Measurements from ENCODE around the gene NOTUM.

The NOTUM gene

DNA sequence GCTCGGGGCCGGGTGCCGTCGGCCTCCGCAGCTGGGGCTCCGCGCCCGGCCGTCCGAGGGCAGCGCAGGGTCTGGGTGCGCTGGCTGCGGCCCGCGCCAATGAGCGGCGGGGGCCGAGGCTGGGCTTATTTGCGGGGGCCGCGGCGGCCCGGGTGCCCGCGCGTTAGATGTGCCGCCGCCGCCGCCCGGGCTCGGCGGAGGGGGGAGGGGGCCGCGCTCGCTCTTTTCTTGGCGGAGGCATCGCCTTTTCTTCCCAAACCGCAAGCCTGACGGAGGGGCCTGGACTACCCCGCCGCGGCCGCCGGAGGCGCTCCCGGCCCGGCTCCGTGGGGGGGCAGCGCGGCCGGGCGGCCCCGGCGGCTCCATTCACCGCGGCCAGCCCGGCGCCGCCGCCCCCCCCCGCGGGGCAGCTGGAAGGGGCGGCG is at the start of gene NOTUM:
Gene NOTUM (minus strand): TSS at position 101 of the 425 bp plus-strand sequence. CDS start 278 bp downstream, outside the sequence.
- peaks cover 4% of the 10 kb centered on the region; the same call in 1 of the 2 replicates for H3K4me1 ChIP-seq (ENCODE audit: control insufficient read depth, insufficient read depth, low read length)
- peak within 1 kb of the TSS; percentile 19 for H3K4me3 ChIP-seq (ENCODE audit: low read depth, low read length)
- no peaks in the 10 kb centered on the region for H3K9me3 ChIP-seq (ENCODE audit: control insufficient read depth, insufficient read depth, low read depth, low read length)
- CTCF ChIA-PET = interaction anchor here (0.6 to 3.0 kb wide), 12 partner anchors 16 to 80 kb away, joined by 3 to 105 read pairs (median 5); partner anchors contain the start of genes ASPSCR1, CENPX, LRRC45 and MAFG
- H3K27ac ChIP-seq (ENCODE audit: extremely low read depth, low read depth, low read length) = peak within 1 kb of the TSS; percentile 31; the same call in 1 of the 2 replicates
- no peaks in the 10 kb centered on the region for H3K36me3 ChIP-seq (ENCODE audit: control insufficient read depth in 2 of 2, insufficient read depth in 1 of 2, low read length in 2 of 2)
- POLR2A ChIA-PET = interaction anchor here (0.6 to 2.3 kb wide), 3 partner anchors 23 to 77 kb away, joined by 4 to 16 read pairs (median 11); partner anchors contain the start of gene DCXR
- TF ChIP-seq GLI4 (tag by site-specific recombination; IDR thresholded peaks at IDR 0.05) (no peak), ZNF423 (tag by site-specific recombination; IDR thresholded peaks at IDR 0.05) (no peak), TCF7L2 (IDR thresholded peaks at IDR 0.05; ENCODE audit: borderline replicate concordance, low read depth, low read length) (peak; percentile 50; the same call in 1 of the 2 replicates), ZNF677 (tag by site-specific recombination; IDR thresholded peaks at IDR 0.05) (peak; percentile 87), ZNF239 (tag by site-specific recombination; IDR thresholded peaks at IDR 0.05) (no peak), ZNF596 (tag by site-specific recombination; IDR thresholded peaks at IDR 0.05) (peak; percentile 60; the same call in 1 of the 2 replicates), ZNF354C (tag by site-specific recombination; IDR thresholded peaks at IDR 0.05; ENCODE audit: borderline replicate concordance, low read depth) (no peak), ZBTB17 (tag by site-specific recombination; IDR thresholded peaks at IDR 0.05) (no peak), ZNF560 (tag by site-specific recombination; IDR thresholded peaks at IDR 0.05; ENCODE audit: borderline replicate concordance) (peak; percentile 65; the same call in 1 of the 2 replicates), EGR2 (tag by site-specific recombination; IDR thresholded peaks at IDR 0.05; ENCODE audit: low read depth) (no peak), HOXC10 (CRISPR knock-in tag; IDR thresholded peaks at IDR 0.05) (no peak), ZEB2 (tag by site-specific recombination; IDR thresholded peaks at IDR 0.05) (no peak)

DNA sequence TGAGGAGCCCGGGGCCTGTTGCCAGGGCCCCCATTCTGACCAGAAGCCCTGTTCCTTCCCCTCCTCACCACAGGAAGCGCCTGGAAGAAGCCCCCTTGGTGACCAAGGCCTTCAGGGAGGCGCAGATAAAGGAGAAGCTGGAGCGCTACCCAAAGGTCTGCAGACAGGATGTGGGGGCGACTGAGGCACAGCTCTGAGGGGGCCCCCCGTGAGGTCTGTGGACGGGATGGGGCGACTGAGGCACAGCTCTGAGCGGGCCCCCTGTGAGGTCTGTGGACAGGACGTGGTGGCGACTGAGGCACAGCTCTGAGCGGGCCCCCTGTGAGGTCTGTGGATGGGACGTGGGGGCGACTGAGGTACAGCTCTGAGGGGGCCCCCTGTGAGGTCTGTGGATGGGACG is 48.4 kb upstream of the NOTUM start:
- no peak overlapping the region for H3K4me3 ChIP-seq (ENCODE audit: low read depth, low read length)
- H3K4me1 ChIP-seq (ENCODE audit: control insufficient read depth, insufficient read depth, low read length) = no peaks in the 10 kb centered on the region
- CTCF ChIA-PET = interaction anchor here (1.2 to 4.7 kb wide), 2 partner anchors 11 to 50 kb away, joined by 4 to 30 read pairs; no protein-coding TSS in a partner anchor
- no peaks in the 10 kb centered on the region for H3K9me3 ChIP-seq (ENCODE audit: control insufficient read depth, insufficient read depth, low read depth, low read length)
- no peak overlapping the region for H3K27ac ChIP-seq (ENCODE audit: extremely low read depth, low read depth, low read length)
- peaks cover 0 to 5% of the 10 kb centered on the region in 2 experiments; a peak in 1 of 3 replicates for H3K36me3 ChIP-seq (ENCODE audit: control insufficient read depth in 2 of 2, insufficient read depth in 1 of 2, low read length in 2 of 2)
- POLR2A ChIA-PET = interaction anchor here (1.6 kb wide), 1 partner anchor 13 kb away, joined by 3 read pairs; the partner anchor contains the start of genes CENPX and LRRC45
- TF ChIP-seq TCF7L2 (IDR thresholded peaks at IDR 0.05; ENCODE audit: borderline replicate concordance, low read depth, low read length) = no peak
- TF ChIP-seq ELK4 (IDR thresholded peaks at IDR 0.05; ENCODE audit: borderline replicate concordance, low read depth, low read length) = no peak
- no peak for TF ChIP-seq ZNF514 (tag by site-specific recombination; IDR thresholded peaks at IDR 0.05)
- no peak for TF ChIP-seq FEZF1 (tag by site-specific recombination; IDR thresholded peaks at IDR 0.05)
- TF ChIP-seq, protein P1, sequence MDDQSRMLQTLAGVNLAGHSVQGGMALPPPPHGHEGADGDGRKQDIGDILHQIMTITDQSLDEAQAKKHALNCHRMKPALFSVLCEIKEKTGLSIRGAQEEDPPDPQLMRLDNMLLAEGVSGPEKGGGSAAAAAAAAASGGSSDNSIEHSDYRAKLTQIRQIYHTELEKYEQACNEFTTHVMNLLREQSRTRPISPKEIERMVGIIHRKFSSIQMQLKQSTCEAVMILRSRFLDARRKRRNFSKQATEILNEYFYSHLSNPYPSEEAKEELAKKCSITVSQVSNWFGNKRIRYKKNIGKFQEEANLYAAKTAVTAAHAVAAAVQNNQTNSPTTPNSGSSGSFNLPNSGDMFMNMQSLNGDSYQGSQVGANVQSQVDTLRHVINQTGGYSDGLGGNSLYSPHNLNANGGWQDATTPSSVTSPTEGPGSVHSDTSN (CRISPR knock-in tag; IDR thresholded peaks at IDR 0.05) = no peak

- Histone ChIP-seq H3K36me3 (ENCODE audit: control insufficient read depth in 2 of 2, insufficient read depth in 1 of 2, low read length in 2 of 2) (peaks cover 0 to 5% of the 10 kb centered on the region in 2 experiments; a peak in 1 of 3 replicates), H3K4me1 (ENCODE audit: control insufficient read depth, insufficient read depth, low read length) (no peaks in the 10 kb centered on the region; the same call in 1 of the 2 replicates), H3K4me3 (ENCODE audit: low read depth, low read length) (no peak overlapping the region), H3K9me3 (ENCODE audit: control insufficient read depth, insufficient read depth, low read depth, low read length) (no peaks in the 10 kb centered on the region), H3K27ac (ENCODE audit: extremely low read depth, low read depth, low read length) (no peak overlapping the region)
- ChIA-PET CTCF (interaction anchor here (0.7 to 4.7 kb wide), 4 partner anchors 12 to 50 kb away, joined by 3 to 30 read pairs (median 6); partner anchors contain the start of gene NOTUM), POLR2A (no interaction called here)
- TF ChIP-seq ZNF48 (tag by site-specific recombination; IDR thresholded peaks at IDR 0.05) (no peak), ZNF18 (tag by site-specific recombination; IDR thresholded peaks at IDR 0.05) (no peak), ZBTB7A (tag by site-specific recombination; IDR thresholded peaks at IDR 0.05; ENCODE audit: low read depth) (no peak), ZNF311 (tag by site-specific recombination; IDR thresholded peaks at IDR 0.05; ENCODE audit: borderline replicate concordance) (no peak), ZFP37 (tag by site-specific recombination; IDR thresholded peaks at IDR 0.05) (no peak), ZNF561 (tag by site-specific recombination; IDR thresholded peaks at IDR 0.05; ENCODE audit: borderline replicate concordance) (no peak)
- TF ChIP-seq, protein P2, sequence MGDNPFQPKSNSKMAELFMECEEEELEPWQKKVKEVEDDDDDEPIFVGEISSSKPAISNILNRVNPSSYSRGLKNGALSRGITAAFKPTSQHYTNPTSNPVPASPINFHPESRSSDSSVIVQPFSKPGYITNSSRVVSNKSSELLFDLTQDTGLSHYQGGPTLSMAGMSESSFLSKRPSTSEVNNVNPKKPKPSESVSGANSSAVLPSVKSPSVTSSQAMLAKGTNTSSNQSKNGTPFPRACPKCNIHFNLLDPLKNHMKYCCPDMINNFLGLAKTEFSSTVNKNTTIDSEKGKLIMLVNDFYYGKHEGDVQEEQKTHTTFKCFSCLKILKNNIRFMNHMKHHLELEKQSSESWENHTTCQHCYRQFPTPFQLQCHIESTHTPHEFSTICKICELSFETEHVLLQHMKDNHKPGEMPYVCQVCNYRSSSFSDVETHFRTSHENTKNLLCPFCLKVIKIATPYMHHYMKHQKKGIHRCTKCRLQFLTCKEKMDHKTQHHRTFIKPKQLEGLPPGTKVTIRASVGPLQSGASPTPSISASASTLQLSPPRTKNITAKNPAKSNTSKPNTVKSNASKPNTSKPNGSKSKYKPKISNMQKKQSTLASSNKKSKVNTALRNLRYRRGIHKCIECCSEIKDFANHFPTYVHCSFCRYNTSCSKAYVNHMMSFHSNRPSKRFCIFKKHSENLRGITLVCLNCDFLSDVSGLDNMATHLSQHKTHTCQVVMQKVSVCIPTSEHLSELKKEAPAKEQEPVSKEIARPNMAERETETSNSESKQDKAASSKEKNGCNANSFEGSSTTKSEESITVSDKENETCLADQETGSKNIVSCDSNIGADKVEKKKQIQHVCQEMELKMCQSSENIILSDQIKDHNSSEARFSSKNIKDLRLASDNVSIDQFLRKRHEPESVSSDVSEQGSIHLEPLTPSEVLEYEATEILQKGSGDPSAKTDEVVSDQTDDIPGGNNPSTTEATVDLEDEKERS (tag by site-specific recombination; IDR thresholded peaks at IDR 0.05) = no peak
Observed at GRCh38 chr17:82008941-82009405, 48.0 kb upstream of the NOTUM start.

Data from HEK293 (cell line).